ENCODE measurements around the gene C11orf21.

DNA sequence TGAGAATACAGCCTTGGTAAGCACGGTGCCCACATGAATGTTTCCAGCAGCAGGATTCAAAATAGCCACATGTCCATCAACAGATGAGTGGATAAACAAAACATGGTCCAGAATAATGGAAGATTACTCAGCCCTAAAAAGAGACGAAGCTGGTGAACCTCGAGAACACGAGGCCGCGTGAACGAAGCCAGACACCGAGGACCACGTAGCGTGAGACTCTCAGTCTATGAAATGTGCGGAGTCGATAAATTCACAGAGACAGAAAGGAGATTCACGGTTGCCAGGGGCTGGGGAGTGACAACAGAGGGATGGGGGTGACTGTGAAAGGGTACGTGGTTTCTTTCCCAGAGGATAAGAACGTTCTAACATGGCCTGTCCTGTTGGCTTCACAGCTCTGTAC lies 28.4 kb downstream of the C11orf21 start:
- TF ChIP-seq, protein P1, sequence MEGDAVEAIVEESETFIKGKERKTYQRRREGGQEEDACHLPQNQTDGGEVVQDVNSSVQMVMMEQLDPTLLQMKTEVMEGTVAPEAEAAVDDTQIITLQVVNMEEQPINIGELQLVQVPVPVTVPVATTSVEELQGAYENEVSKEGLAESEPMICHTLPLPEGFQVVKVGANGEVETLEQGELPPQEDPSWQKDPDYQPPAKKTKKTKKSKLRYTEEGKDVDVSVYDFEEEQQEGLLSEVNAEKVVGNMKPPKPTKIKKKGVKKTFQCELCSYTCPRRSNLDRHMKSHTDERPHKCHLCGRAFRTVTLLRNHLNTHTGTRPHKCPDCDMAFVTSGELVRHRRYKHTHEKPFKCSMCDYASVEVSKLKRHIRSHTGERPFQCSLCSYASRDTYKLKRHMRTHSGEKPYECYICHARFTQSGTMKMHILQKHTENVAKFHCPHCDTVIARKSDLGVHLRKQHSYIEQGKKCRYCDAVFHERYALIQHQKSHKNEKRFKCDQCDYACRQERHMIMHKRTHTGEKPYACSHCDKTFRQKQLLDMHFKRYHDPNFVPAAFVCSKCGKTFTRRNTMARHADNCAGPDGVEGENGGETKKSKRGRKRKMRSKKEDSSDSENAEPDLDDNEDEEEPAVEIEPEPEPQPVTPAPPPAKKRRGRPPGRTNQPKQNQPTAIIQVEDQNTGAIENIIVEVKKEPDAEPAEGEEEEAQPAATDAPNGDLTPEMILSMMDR (conservative IDR thresholded peaks at IDR 0.05; ENCODE audit: low read length): no peak
- no peak for TF ChIP-seq EZH2phosphoT487 (IDR thresholded peaks at IDR 0.05; ENCODE audit: borderline replicate concordance)
